Right lobe of liver (tissue), 6 donors: ENCODE results near the gene ARHGEF1. TPM values are rescaled to one million over a fixed set of nuclear protein-coding genes. Genes with fewer than 3 reads are reported as not detected.

ENCODE experiments used
- ATAC-seq, 4 donors: fragments of 200-7000 bp; cut with Tn5 transposase; one replicate each; pipeline ENCODE4 v1.9.1; 2020; ENCODE audit warnings: mild to moderate bottlenecking in 4 of 4, moderate library complexity in 4 of 4
- DNase-seq, 3 donors: peaks; one replicate each; pipeline ENCODE4 v3.0.0-alpha.2; 2020
- H3K27ac ChIP-seq, 3 donors: fragments of 200-600 bp; one replicate each; pipeline ENCODE4 v1.8.0; 2022
- H3K27me3 ChIP-seq, 2 donors: fragments of 200-600 bp; one replicate each; pipeline ENCODE4 v1.8.0; 2022
- H3K36me3 ChIP-seq, 4 donors: fragments of 200-600 bp; sonication (generic) in 1 of 4; one replicate each; pipeline versions ENCODE4 v1.5.1 to v1.8.0; 2017 to 2022; ENCODE audit warnings: control low read depth in 1 of 4
- H3K4me1 ChIP-seq, 4 donors: fragments of 200-600 bp; sonication (generic) in 1 of 4; one replicate each; pipeline versions ENCODE4 v1.5.1 to v1.8.0; 2017 to 2022; ENCODE audit warnings: control low read depth in 1 of 4
- H3K4me3 ChIP-seq, 3 donors: fragments of 200-600 bp; one replicate each; pipeline ENCODE4 v1.8.0; 2022
- H3K9me3 ChIP-seq, 4 donors: fragments of 200-600 bp; sonication (generic) in 1 of 4; one replicate each; pipeline versions ENCODE4 v1.5.1 to v1.8.0; 2017 to 2022; ENCODE audit warnings: control low read depth in 1 of 4
- CTCF ChIP-seq, 4 donors: fragments of 200-600 bp in 3 of 4; fragments of 450-650 bp in 1 of 4; IDR thresholded peaks; one replicate each; pipeline versions ENCODE4 v1.5.1 to v1.8.0; 2016 to 2022; ENCODE audit warnings: antibody characterized with exemption in 4 of 4, mild to moderate bottlenecking in 2 of 4
- POLR2A ChIP-seq: fragments of 450-650 bp; IDR thresholded peaks from one replicate; pipeline ENCODE4 v1.6.1; 2017; ENCODE audit warnings: antibody characterized with exemption, mild to moderate bottlenecking
- WGBS: methylation state at CpG from one replicate; pipeline ENCODE4 v1.1.6; 2018; ENCODE audit warnings: low coverage, low lambda C conversion rate; ENCODE audit not compliant: insufficient coverage; ENCODE audit errors: missing lambda C conversion rate; 5-methylcytosine and 5-hydroxymethylcytosine counted together
- intact Hi-C, 2 donors: fragments of 100-400 bp; cut with DNase I; formaldehyde crosslinking; loops; one replicate each; pipeline versions ENCODE4 v1.11.2 to v1.14.1; 2022
- long read RNA-seq: library from polyadenylated mRNA; unstranded; transcript quantifications from one replicate; pipeline ENCODE4 v2.0.0, GENCODE V29; 2019
- total RNA-seq, 6 experiments: library from RNA; depleted of rRNA in 2 of 6; stranded (reverse); fragments of >200 nt in 2 of 6; fragmentation: NEBNext Ultra II Directional in 3 of 6; extraction: Animal tissue kit (Norgen Biotek cat#: 25700) in 3 of 6; gene quantifications; one replicate each; pipeline versions ENCODE4 v1.1.0 to v1.2.4, GENCODE V29; 2016 to 2023
- donor health status: DM: no; HTN: yes; CAD: no.
- donor health status: DM: no; HTN: no; CAD: no.
- donor health status: DM: no; HTN: no; CAD: no.
- donor health status: DM: no; HTN: yes; CAD: no.
- donor health status: DM: no; HTN: yes; CAD: no.

ARHGEF1 gene
- 10 to 100 TPM; 25.3 to 39.7 (median 30.2) TPM for total RNA-seq
- long read RNA-seq = 0 reads

GRCh38 chr19:41882568-41883462 is at the start of gene ARHGEF1:
Gene ARHGEF1, plus strand, starts transcription at chr19:41883184. Its CDS starts 4,899 bp downstream, at chr19:41888083.
- ATAC-seq (peak; percentile 10 to 32 (median 22)), DNase-seq (peak; percentile 74 to 78 (median 76))
- Histone ChIP-seq H3K36me3 (no peaks in the 10 kb centered on the region), H3K4me3 (peak within 1 kb of the TSS; percentile 62 to 94 (median 93)), H3K27ac (peak within 1 kb of the TSS; percentile 68 to 85 (median 76)), H3K9me3 (no peaks in the 10 kb centered on the region), H3K27me3 (no peaks in the 10 kb centered on the region), H3K4me1 (peaks cover 0 to 8% (median 2%) of the 10 kb centered on the region in 4 donors)
- intact Hi-C loops = no loop called here
- TF ChIP-seq CTCF (IDR thresholded peaks at IDR 0.05) (no peak), POLR2A (peak; percentile 65)
- WGBS = 11% methylated on average over 9 of the region's 80 CpGs

GRCh38 chr19:41837981-41838708 is 44.8 kb upstream of the ARHGEF1 start:
- no peaks in the 10 kb centered on the region for H3K36me3 ChIP-seq
- 36% methylated on average over 11 of the region's 13 CpGs for WGBS
- TF ChIP-seq POLR2A (no peak), CTCF (IDR thresholded peaks at IDR 0.05) (no peak)
- no peaks in the 10 kb centered on the region for H3K4me1 ChIP-seq
- intact Hi-C loops = no loop called here
- ATAC-seq = no peak
- H3K4me3 ChIP-seq = no peak overlapping the region
- H3K27ac ChIP-seq = no peak overlapping the region
- H3K9me3 ChIP-seq = no peaks in the 10 kb centered on the region
- no peak for DNase-seq
- no peaks in the 10 kb centered on the region for H3K27me3 ChIP-seq

GRCh38 chr19:41839211-41839610 is 43.8 kb upstream of the ARHGEF1 start:
- H3K36me3 ChIP-seq = no peaks in the 10 kb centered on the region
- DNase-seq = no peak
- whole genome bisulfite sequencing = 50% methylated on average over 1 of the region's 2 CpGs
- intact Hi-C loops = no loop called here
- TF ChIP-seq POLR2A (no peak), CTCF (IDR thresholded peaks at IDR 0.05) (no peak)
- no peak for ATAC-seq
- no peaks in the 10 kb centered on the region for H3K27me3 ChIP-seq
- H3K27ac ChIP-seq = no peak overlapping the region
- no peaks in the 10 kb centered on the region for H3K4me1 ChIP-seq
- H3K9me3 ChIP-seq = no peaks in the 10 kb centered on the region
- no peak overlapping the region for H3K4me3 ChIP-seq

GRCh38 chr19:41843371-41843770 is 39.6 kb upstream of the ARHGEF1 start:
- Histone ChIP-seq H3K9me3 (no peaks in the 10 kb centered on the region), H3K36me3 (no peaks in the 10 kb centered on the region), H3K27ac (no peak overlapping the region), H3K4me3 (no peak overlapping the region), H3K27me3 (no peaks in the 10 kb centered on the region), H3K4me1 (no peaks in the 10 kb centered on the region)
- TF ChIP-seq CTCF (IDR thresholded peaks at IDR 0.05) (no peak), POLR2A (no peak)
- WGBS = 36% methylated on average over 7 of the region's 7 CpGs
- intact Hi-C loops = no loop called here
- DNase-seq (no peak), ATAC-seq (no peak)
